ENCODE measurements around the gene ZNF750. TPM values are rescaled to one million over a fixed set of nuclear protein-coding genes. Genes with fewer than 3 reads are reported as not detected.

Gene ZNF750
- total and polyA plus RNA-seq, 2 of the 13 experiments (the other 11 are each of a cell fraction or from before 2014, with no cell fraction given), result not detected

- Histone ChIP-seq H3K27me3 (ENCODE audit: control insufficient read depth in 1 of 2, insufficient read depth in 2 of 2, low read length in 2 of 2) (no peaks in the 10 kb centered on the region), H2AFZ (ENCODE audit: low read length) (no peak overlapping the region), H3K79me2 (ENCODE audit: insufficient read depth, low read length) (no peaks in the 10 kb centered on the region), H3K27ac (ENCODE audit: extremely low read length, insufficient read depth, low read length) (no peak overlapping the region), H3K36me3 (replicated peaks in 1 of 2; ENCODE audit: control insufficient read depth in 1 of 2, insufficient read depth in 2 of 2, low read length in 2 of 2) (peaks cover 13 to 19% of the 10 kb centered on the region in 2 experiments; a peak in 4 of 5 replicates), H3K4me2 (ENCODE audit: low read depth, low read length) (no peak overlapping the region), H3K9ac (ENCODE audit: insufficient read depth, low read depth, low read length) (no peak overlapping the region), H3K4me3 (replicated peaks in 1 of 3; ENCODE audit: insufficient read depth in 1 of 3, low read depth in 2 of 3, low read length in 3 of 3) (no peak overlapping the region), H3K4me1 (ENCODE audit: insufficient read depth, low read length) (peaks cover 23% of the 10 kb centered on the region), H4K20me1 (ENCODE audit: insufficient read depth, low read length) (no peaks in the 10 kb centered on the region), H3K9me3 (ENCODE audit: low read length) (no peaks in the 10 kb centered on the region)
- no peak for ATAC-seq
- in situ Hi-C loops (cut with HindIII; ENCODE audit: extremely low pct_ligation_motif_present, low pct_unique_long_range_greater_than_20kb), result no loop called here
- BruUV-seq (replicated peaks), result no TSS peak
- intact Hi-C loops (cut with micrococcal nuclease; ENCODE audit: unreplicated experiment), result no loop called here
- TF ChIP-seq MTA1 (CRISPR knock-in tag; IDR thresholded peaks at IDR 0.05; ENCODE audit: borderline replicate concordance) (0 out of 2 replicates have a peak, but pooled peaks have one; percentile 6), ZNF567 (CRISPR knock-in tag; IDR thresholded peaks at IDR 0.05; ENCODE audit: borderline replicate concordance) (no peak)
- ChIA-PET CTCF (ENCODE audit: low intra/inter-chr PET ratio, low total read pairs) (no interaction called here), POLR2A (no interaction called here)
- WGBS (ENCODE audit: low lambda C conversion rate), result 96% methylated on average over 17 of the region's 33 CpGs
- FAIRE-seq, result no peak
- no peak for DNase-seq (ENCODE audit: low spot score)
These were observed 33.0 kb upstream of the ZNF750 start for GRCh38 chr17:82872591-82873520.

GRCh38 chr17:82871776-82872561 is 32.1 kb upstream of the ZNF750 start:
- H3K4me3 ChIP-seq (replicated peaks in 1 of 3; ENCODE audit: insufficient read depth in 1 of 3, low read depth in 2 of 3, low read length in 3 of 3), result no peak overlapping the region
- ChIA-PET CTCF (ENCODE audit: low intra/inter-chr PET ratio, low total read pairs) (no interaction called here), POLR2A (no interaction called here)
- H3K4me2 ChIP-seq (ENCODE audit: low read depth, low read length), result no peak overlapping the region
- in situ Hi-C loops (cut with HindIII; ENCODE audit: extremely low pct_ligation_motif_present, low pct_unique_long_range_greater_than_20kb), result no loop called here
- H4K20me1 ChIP-seq (ENCODE audit: insufficient read depth, low read length), result no peaks in the 10 kb centered on the region
- intact Hi-C loops (cut with micrococcal nuclease; ENCODE audit: unreplicated experiment), result no loop called here
- no peak for DNase-seq (ENCODE audit: low spot score)
- H3K9me3 ChIP-seq (ENCODE audit: low read length), result no peaks in the 10 kb centered on the region
- H2AFZ ChIP-seq (ENCODE audit: low read length), result no peak overlapping the region
- no peak for FAIRE-seq
- no peaks in the 10 kb centered on the region for H3K27me3 ChIP-seq (ENCODE audit: control insufficient read depth in 1 of 2, insufficient read depth in 2 of 2, low read length in 2 of 2)
- H3K36me3 ChIP-seq (replicated peaks in 1 of 2; ENCODE audit: control insufficient read depth in 1 of 2, insufficient read depth in 2 of 2, low read length in 2 of 2), result peaks cover 13 to 19% of the 10 kb centered on the region in 2 experiments; a peak in 4 of 5 replicates
- peaks cover 22% of the 10 kb centered on the region for H3K4me1 ChIP-seq (ENCODE audit: insufficient read depth, low read length)
- BruUV-seq (replicated peaks), result no TSS peak
- H3K9ac ChIP-seq (ENCODE audit: insufficient read depth, low read depth, low read length), result no peak overlapping the region
- H3K27ac ChIP-seq (ENCODE audit: extremely low read length, insufficient read depth, low read length), result no peak overlapping the region
- no peaks in the 10 kb centered on the region for H3K79me2 ChIP-seq (ENCODE audit: insufficient read depth, low read length)
- no peak for ATAC-seq
- 91% methylated on average over 40 of the region's 41 CpGs for WGBS (ENCODE audit: low lambda C conversion rate)
- TF ChIP-seq ZNF691 (CRISPR knock-in tag; IDR thresholded peaks at IDR 0.05; ENCODE audit: borderline replicate concordance, low read depth) (no peak), HNF4G (IDR thresholded peaks at IDR 0.05; ENCODE audit: borderline replicate concordance, low read depth, low read length) (no peak), HNF4G (CRISPR knock-in tag; IDR thresholded peaks at IDR 0.05; ENCODE audit: borderline replicate concordance, low read depth) (no peak), SKI (IDR thresholded peaks at IDR 0.05; ENCODE audit: partially characterized antibody) (no peak), ZNF850 (CRISPR knock-in tag; conservative IDR thresholded peaks at IDR 0.05) (no peak), MTF1 (CRISPR knock-in tag; IDR thresholded peaks at IDR 0.05) (no peak), CERS6 (CRISPR knock-in tag; IDR thresholded peaks at IDR 0.05) (no peak)
- TF ChIP-seq, protein P1, sequence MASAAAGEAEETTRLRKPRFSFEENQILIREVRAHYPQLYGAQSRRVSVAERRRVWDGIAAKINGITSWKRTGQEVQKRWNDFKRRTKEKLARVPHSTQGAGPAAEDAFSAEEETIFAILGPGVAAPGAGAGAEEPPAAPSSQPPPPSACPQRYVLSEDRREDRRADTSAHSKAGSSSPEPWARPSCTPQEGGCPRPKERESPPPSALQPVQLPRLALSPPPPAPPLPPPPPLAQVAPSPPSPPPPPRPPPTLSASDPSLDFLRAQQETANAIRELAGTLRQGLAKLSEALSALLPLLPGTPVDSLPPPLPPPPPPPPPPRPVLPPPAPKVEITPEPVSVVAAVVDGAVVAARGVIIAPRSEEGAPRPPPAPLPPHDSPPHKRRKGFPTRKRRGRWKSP (CRISPR knock-in tag; IDR thresholded peaks at IDR 0.05), result no peak
- TF ChIP-seq, protein P2, sequence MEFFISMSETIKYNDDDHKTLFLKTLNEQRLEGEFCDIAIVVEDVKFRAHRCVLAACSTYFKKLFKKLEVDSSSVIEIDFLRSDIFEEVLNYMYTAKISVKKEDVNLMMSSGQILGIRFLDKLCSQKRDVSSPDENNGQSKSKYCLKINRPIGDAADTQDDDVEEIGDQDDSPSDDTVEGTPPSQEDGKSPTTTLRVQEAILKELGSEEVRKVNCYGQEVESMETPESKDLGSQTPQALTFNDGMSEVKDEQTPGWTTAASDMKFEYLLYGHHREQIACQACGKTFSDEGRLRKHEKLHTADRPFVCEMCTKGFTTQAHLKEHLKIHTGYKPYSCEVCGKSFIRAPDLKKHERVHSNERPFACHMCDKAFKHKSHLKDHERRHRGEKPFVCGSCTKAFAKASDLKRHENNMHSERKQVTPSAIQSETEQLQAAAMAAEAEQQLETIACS (CRISPR knock-in tag; IDR thresholded peaks at IDR 0.05), result no peak
